Right cardiac atrium (tissue), 5 donors: Measurements from ENCODE around the gene RFTN2. TPM values are rescaled to one million over a fixed set of nuclear protein-coding genes. Genes with fewer than 3 reads are reported as not detected.
"Not testable (repeated sequence)": the region's sequence is repeated elsewhere in the genome, so short reads cannot be mapped to it uniquely, and the experiment has no call there.

Experiments used
- ATAC-seq, 2 donors: fragments of 200-7000 bp; cut with Tn5 transposase; one replicate each; pipeline versions ENCODE4 v1.8.0 to v1.9.1; 2020; ENCODE audit warnings: moderate library complexity in 2 of 2, mild to moderate bottlenecking in 1 of 2
- DNase-seq, 3 donors: peaks; one replicate each; pipeline ENCODE4 v3.0.0-alpha.2; 2020
- H3K27ac ChIP-seq: one replicate; pipeline ENCODE4 v1.5.1; 2013; ENCODE audit warnings: mild to moderate bottlenecking, low read length, control low read depth, moderate library complexity
- H3K27me3 ChIP-seq: one replicate; pipeline ENCODE4 v1.6.1; 2013; ENCODE audit not compliant: control insufficient read depth, insufficient read depth
- H3K4me1 ChIP-seq: one replicate; pipeline ENCODE4 v1.6.1; 2013; ENCODE audit warnings: low read length; ENCODE audit not compliant: control insufficient read depth, insufficient read depth
- H3K4me3 ChIP-seq: one replicate; pipeline ENCODE4 v1.5.1; 2013; ENCODE audit warnings: low read length, control low read depth
- H3K9me3 ChIP-seq: one replicate; pipeline ENCODE4 v1.6.1; 2013; ENCODE audit warnings: low read length; ENCODE audit not compliant: control insufficient read depth
- WGBS: extraction: QIAGEN DNeasy Blood & Tissue Kit; methylation state at CpG from one replicate; pipeline ENCODE4 v1.1.7; 2013; 5-methylcytosine and 5-hydroxymethylcytosine counted together
- intact Hi-C, 4 donors: fragments of 100-400 bp; cut with DNase I; formaldehyde crosslinking; loops; one replicate each; pipeline versions ENCODE4 v1.11.0 to v1.14.0; 2022 to 2023
- polyA plus RNA-seq: library from polyadenylated mRNA; stranded (reverse); fragments of 200-250 nt; gene quantifications from one replicate; pipeline ENCODE4 v1.2.3, GENCODE V29; 2013
- total RNA-seq, 4 donors: library from RNA; stranded (reverse); fragmentation: NEBNext Ultra II Directional; extraction: Animal tissue kit (Norgen Biotek cat#: 25700); gene quantifications; one replicate each; pipeline ENCODE4 v1.2.1, GENCODE V29; 2021
- donor health status: healthy with polysubstance abuse.
- donor health status: DM: no; HTN: yes; CAD: no.
- donor health status: DM: no; HTN: no; CAD: no.
- donor health status: DM: no; HTN: yes; CAD: no; lungs with severe emphysema.
- donor health status: DM: yes; HTN: yes; CAD: no.

Gene RFTN2
- total and polyA plus RNA-seq, 5 donors, result 3.0 to 9.8 (median 8.7) TPM

DNA sequence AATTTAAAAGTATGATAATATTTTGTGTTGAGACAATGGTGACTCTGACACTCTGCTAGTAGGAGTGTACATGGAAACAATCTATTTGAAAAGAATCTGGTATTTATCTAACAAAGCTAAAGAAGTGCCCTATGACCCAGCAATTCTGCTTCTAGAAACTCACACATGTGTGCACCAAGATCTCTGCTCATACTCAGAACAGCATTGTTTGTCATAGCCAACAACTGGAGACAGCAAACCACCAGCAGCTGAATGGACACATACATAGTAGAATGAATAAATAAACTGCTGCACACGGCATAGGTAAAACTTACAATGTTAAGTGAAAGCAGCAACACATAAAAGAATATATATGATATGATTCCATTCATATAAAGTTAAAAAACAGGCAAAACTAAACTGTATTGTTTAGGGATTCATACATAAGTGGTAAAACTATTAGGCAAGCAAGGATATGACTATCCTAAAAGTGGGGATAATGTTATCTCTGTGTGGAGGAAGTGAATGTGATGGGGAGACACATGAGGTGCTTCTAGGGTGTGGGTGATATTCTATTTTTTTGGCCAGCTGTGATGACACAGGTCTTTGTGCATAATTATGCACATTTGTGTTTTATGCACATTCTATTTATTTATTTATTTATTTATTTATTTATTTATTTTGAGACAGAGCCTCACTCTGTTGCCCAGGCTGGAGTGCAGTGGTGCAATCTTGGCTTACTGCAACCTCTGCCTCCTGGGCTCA is 71.1 kb downstream of the RFTN2 start:
- no peaks in the 10 kb centered on the region for H3K4me1 ChIP-seq
- H3K27ac ChIP-seq, result no peak overlapping the region
- no peaks in the 10 kb centered on the region for H3K9me3 ChIP-seq
- ATAC-seq (no peak), DNase-seq (no peak)
- intact Hi-C loops, result no loop called here
- WGBS, result 75% methylated on average over 1 of the region's 1 CpG
- H3K27me3 ChIP-seq, result no peaks in the 10 kb centered on the region
- H3K4me3 ChIP-seq, result no peak overlapping the region

- intact Hi-C loops, result no loop called here
- H3K27me3 ChIP-seq, result no peaks in the 10 kb centered on the region
- WGBS, result 82% methylated on average over 2 of the region's 2 CpGs
Measured at GRCh38 chr2:197601726-197602125, 73.7 kb downstream of the RFTN2 start.

DNA sequence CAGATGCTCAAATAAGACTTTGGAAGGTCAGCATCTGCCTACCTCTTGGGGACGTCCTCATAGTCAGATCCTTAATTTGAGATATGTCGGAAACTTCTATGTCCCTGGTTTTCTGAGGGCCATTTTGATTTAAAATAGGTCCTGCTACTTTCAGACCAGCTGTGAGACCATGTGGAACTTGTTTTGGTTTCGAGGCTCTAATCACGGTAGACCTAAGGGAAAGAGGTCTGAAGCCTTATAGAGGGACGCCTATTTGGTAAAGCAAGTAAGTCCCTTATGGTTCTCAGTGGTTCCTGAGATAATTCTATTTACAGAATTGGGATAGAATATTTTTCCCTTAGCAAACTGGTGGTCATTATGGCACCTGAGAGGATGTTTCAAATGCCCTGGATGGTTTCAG is 75.1 kb downstream of the RFTN2 start:
- 95% methylated on average over 5 of the region's 5 CpGs for WGBS
- intact Hi-C loops, result no loop called here

More at GRCh38 chr2:197601726-197602125, 73.7 kb downstream of the RFTN2 start:
- ATAC-seq (no peak), DNase-seq (no peak)
- no peak overlapping the region for H3K4me3 ChIP-seq
- H3K4me1 ChIP-seq, result no peaks in the 10 kb centered on the region
- no peak overlapping the region for H3K27ac ChIP-seq
- H3K9me3 ChIP-seq, result no peaks in the 10 kb centered on the region

DNA sequence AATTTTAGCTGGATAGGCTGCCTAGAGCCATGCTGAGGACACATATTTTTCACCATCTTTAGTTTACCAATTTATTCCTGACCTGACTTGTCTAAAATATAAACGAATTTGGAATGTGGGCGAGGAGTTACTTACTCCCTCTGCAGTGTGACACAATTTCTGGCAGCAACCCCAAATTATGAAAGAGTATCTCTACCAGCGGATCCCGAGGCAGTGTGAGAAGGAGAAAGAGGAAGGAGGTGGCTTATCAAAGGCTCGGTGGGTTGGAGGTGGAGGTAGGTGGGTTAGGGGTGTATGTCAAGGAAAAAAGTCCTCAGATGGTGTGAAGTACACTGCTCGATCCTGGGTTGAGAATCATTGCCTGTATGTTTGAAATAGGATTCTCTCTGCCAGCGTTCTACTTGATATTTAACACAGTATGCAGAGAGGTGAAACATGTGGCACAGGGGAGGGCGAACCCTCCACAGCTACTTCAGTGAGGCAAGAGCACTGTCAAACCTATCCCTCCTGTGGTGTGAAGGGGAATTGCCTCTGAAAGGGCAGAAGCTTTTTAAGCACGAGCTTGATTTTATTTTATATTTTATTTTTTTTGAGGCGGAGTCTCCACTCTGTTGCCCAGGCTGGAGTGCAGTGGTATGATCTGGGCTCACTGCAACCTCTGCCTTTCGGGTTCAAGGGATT is 76.0 kb downstream of the RFTN2 start:
- Histone ChIP-seq H3K27ac (no peak overlapping the region), H3K4me3 (no peak overlapping the region), H3K27me3 (no peaks in the 10 kb centered on the region), H3K4me1 (no peaks in the 10 kb centered on the region), H3K9me3 (no peaks in the 10 kb centered on the region)
- DNase-seq (peak in 1 of 3 donors; percentile 39), ATAC-seq (peak; percentile 56 to 61)
- WGBS, result 57% methylated on average over 11 of the region's 11 CpGs
- intact Hi-C loops, result no loop called here

More for the DNA sequence above, 75.1 kb downstream of the RFTN2 start:
- no peaks in the 10 kb centered on the region for H3K27me3 ChIP-seq
- ATAC-seq (no peak), DNase-seq (no peak)
- H3K27ac ChIP-seq, result no peak overlapping the region
- H3K4me1 ChIP-seq, result no peaks in the 10 kb centered on the region
- H3K4me3 ChIP-seq, result no peak overlapping the region
- no peaks in the 10 kb centered on the region for H3K9me3 ChIP-seq

GRCh38 chr2:197598450-197598849 is 76.9 kb downstream of the RFTN2 start:
- Histone ChIP-seq H3K4me3 (no peak overlapping the region), H3K27ac (no peak overlapping the region), H3K9me3 (no peaks in the 10 kb centered on the region), H3K27me3 (no peaks in the 10 kb centered on the region), H3K4me1 (no peaks in the 10 kb centered on the region)
- DNase-seq (no peak), ATAC-seq (no peak)
- WGBS, result 97% methylated on average over 5 of the region's 5 CpGs
- intact Hi-C loops, result no loop called here

- intact Hi-C loops, result no loop called here
- Histone ChIP-seq H3K27me3 (no peaks in the 10 kb centered on the region), H3K27ac (no peak overlapping the region), H3K4me3 (no peak overlapping the region), H3K9me3 (no peaks in the 10 kb centered on the region), H3K4me1 (no peaks in the 10 kb centered on the region)
- peak in 1 of 2 donors; percentile 29 for ATAC-seq
- DNase-seq, result no peak
- WGBS, result 60% methylated on average over 4 of the region's 4 CpGs
Measured at GRCh38 chr2:197597166-197597565, 78.2 kb downstream of the RFTN2 start.

- H3K4me1 ChIP-seq, result no peaks in the 10 kb centered on the region
- no peak for DNase-seq
- intact Hi-C loops, result no loop called here
- no peak overlapping the region for H3K27ac ChIP-seq
- H3K4me3 ChIP-seq, result no peak overlapping the region
- ATAC-seq, result peak in 1 of 2 donors; percentile 55
- H3K27me3 ChIP-seq, result no peaks in the 10 kb centered on the region
- WGBS, result 38% methylated on average over 1 of the region's 1 CpG
- no peaks in the 10 kb centered on the region for H3K9me3 ChIP-seq
Measured at GRCh38 chr2:197596766-197597165, 78.6 kb downstream of the RFTN2 start.

DNA sequence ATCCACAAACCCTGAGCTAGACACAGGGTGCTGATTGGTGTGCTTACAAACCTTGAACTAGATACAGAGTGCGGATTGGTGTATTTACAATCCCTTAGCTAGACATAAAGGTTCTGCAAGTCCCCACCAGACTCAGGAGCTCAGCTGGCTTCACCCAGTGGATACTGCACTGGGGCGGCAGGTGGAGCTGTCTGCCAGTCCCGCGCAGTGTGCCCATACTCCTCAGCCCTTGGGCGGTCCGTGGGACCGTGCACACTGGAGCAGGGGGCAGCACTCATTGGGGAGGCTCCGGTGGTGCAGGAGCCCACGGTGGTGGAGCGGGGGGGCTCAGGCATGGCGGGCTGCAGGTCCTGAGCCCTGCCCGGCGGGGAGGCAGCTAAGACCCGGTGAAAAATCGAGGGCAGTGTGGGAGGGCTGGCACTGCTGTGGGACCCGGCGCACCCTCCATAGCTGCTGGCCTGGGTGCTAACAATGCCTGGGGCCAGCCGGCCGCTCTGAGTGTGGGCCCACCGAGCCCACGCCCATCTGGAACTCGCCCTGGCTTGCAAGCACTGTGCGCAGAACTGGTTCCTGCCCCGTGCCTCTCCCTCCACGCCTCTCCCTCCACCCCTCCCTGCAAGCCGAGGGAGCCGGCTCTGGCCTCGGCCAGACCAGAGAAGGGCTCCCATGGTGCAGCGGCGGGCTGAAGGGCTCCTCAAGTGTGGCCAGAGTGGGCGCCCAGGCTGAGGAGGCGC is 83.9 kb downstream of the RFTN2 start:
- intact Hi-C loops, result no loop called here
- Histone ChIP-seq H3K27ac (no peak overlapping the region), H3K4me1 (no peaks in the 10 kb centered on the region), H3K27me3 (no peaks in the 10 kb centered on the region), H3K4me3 (no peak overlapping the region), H3K9me3 (no peaks in the 10 kb centered on the region)
- 95% methylated on average over 32 of the region's 32 CpGs for WGBS
- ATAC-seq (no peak), DNase-seq (peak in 1 of 3 donors; percentile 46)

GRCh38 chr2:197587255-197587654 is 88.1 kb downstream of the RFTN2 start:
- H3K27ac ChIP-seq, H3K27me3 ChIP-seq, ATAC-seq, H3K4me1 ChIP-seq, intact Hi-C loops, H3K9me3 ChIP-seq, H3K4me3 ChIP-seq, DNase-seq: not testable (repeated sequence)
- whole genome bisulfite sequencing, result 90% methylated on average over 7 of the region's 7 CpGs

DNA sequence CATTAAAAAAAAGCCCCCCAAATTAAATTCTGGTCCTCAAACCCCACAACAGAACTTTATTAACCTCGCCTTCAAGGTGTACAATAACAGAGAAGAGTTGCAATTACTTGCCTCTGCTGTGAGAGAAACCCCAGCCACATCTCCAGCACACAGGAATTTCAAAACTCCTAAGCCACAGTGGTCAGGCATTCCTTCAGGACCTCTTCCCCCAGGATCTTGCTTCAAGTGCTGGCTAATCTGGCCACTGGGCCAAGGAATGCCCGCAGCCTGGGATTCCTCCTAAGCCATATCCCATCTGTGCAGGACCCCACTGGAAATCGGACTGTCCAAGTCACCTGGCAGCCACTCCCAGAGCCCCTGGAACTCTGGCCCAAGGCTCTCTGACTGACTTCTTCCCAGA is 95.2 kb downstream of the RFTN2 start:
- H3K27me3 ChIP-seq, ATAC-seq, H3K9me3 ChIP-seq, H3K4me1 ChIP-seq, DNase-seq, intact Hi-C loops, H3K27ac ChIP-seq, H3K4me3 ChIP-seq: not testable (repeated sequence)
- WGBS, result 96% methylated on average over 3 of the region's 3 CpGs

GRCh38 chr2:197578294-197578693 is 97.1 kb downstream of the RFTN2 start:
- H3K4me1 ChIP-seq, intact Hi-C loops, H3K27me3 ChIP-seq, ATAC-seq, DNase-seq, H3K27ac ChIP-seq, H3K9me3 ChIP-seq, H3K4me3 ChIP-seq: not testable (repeated sequence)
- 82% methylated on average over 2 of the region's 2 CpGs for WGBS
